GM21576 (cell line): ENCODE results near the gene ASIC1.

Experiments
- ATAC-seq: cut with Tn5 transposase; IDR thresholded peaks from one replicate; pipeline ENCODE4 v1.9.1; 2021; ENCODE audit warnings: mild to moderate bottlenecking, moderate library complexity; ENCODE audit not compliant: unreplicated experiment

Gene ASIC1

GRCh38 chr12:50040657-50041056 is 16.7 kb upstream of the ASIC1 start:
- no peak for ATAC-seq

GRCh38 chr12:50041062-50041860 is 16.1 kb upstream of the ASIC1 start:
- no peak for ATAC-seq

GRCh38 chr12:50041962-50042361 is 15.4 kb upstream of the ASIC1 start:
- no peak for ATAC-seq

- ATAC-seq: no peak
Measured at GRCh38 chr12:50042693-50043092, 14.7 kb upstream of the ASIC1 start.

GRCh38 chr12:50043308-50043707 is 14.1 kb upstream of the ASIC1 start:
- no peak for ATAC-seq

- no peak for ATAC-seq
Measured at GRCh38 chr12:50043854-50044253, 13.5 kb upstream of the ASIC1 start.

GRCh38 chr12:50047693-50048250 is 9.6 kb upstream of the ASIC1 start:
- no peak for ATAC-seq

GRCh38 chr12:50049254-50050118 is 7.9 kb upstream of the ASIC1 start:
- no peak for ATAC-seq

GRCh38 chr12:50050119-50050385 is 7.3 kb upstream of the ASIC1 start:
- ATAC-seq: no peak

GRCh38 chr12:50050410-50051098 is 6.8 kb upstream of the ASIC1 start:
- ATAC-seq: no peak

- no peak for ATAC-seq
Measured at GRCh38 chr12:50051101-50051806, 6.1 kb upstream of the ASIC1 start.

GRCh38 chr12:50052544-50052943 is 4.9 kb upstream of the ASIC1 start:
- no peak for ATAC-seq

- no peak for ATAC-seq
Measured at GRCh38 chr12:50052964-50053363, 4.4 kb upstream of the ASIC1 start.

GRCh38 chr12:50053583-50053982 is 3.8 kb upstream of the ASIC1 start:
- no peak for ATAC-seq

- ATAC-seq: no peak
Measured at GRCh38 chr12:50055831-50056638, 1.4 kb upstream of the ASIC1 start.

GRCh38 chr12:50056639-50056976 is 788 bp upstream of the ASIC1 start:
- ATAC-seq: no peak

GRCh38 chr12:50057896-50058670 is 687 bp downstream of the ASIC1 start:
- ATAC-seq: no peak

- ATAC-seq: no peak
Measured at GRCh38 chr12:50058743-50059312, 1.4 kb downstream of the ASIC1 start.
